Stimulated activated naive CD8-positive, alpha-beta T cell treated with anti-CD3 and anti-CD28 coated beads, Interleukin-15, amount 100 ng/mL, for 72 hours (primary cell): ENCODE data around the gene CSRNP3.

Experiments used
- ATAC-seq: fragments of 150-1000 bp; cut with Tn5 transposase; 2 replicates; pipeline ENCODE4 v1.10.0; 2021; ENCODE audit warnings: mild to moderate bottlenecking, moderate library complexity
- DNase-seq, 2 donors: peaks; one replicate each; pipeline ENCODE4 v3.0.0; 2021 to 2022
- H3K27ac Mint-ChIP-seq, 2 donors: one replicate each; pipeline ENCODE4 v1.8.0; 2022; ENCODE audit warnings: mild to moderate bottlenecking in 2 of 2, mixed read lengths in 2 of 2, moderate library complexity in 2 of 2
- H3K27me3 Mint-ChIP-seq: one replicate; pipeline ENCODE4 v1.8.0; 2022; ENCODE audit warnings: mixed read lengths
- H3K4me1 Mint-ChIP-seq: one replicate; pipeline ENCODE4 v1.8.0; 2022; ENCODE audit warnings: mild to moderate bottlenecking, mixed read lengths
- H3K4me3 Mint-ChIP-seq, 2 donors: one replicate each; pipeline ENCODE4 v1.8.0; 2022; ENCODE audit warnings: mild to moderate bottlenecking in 2 of 2, mixed read lengths in 2 of 2, moderate library complexity in 1 of 2
- H3K9me3 Mint-ChIP-seq, 2 donors: one replicate each; pipeline ENCODE4 v1.8.0; 2022; ENCODE audit warnings: mixed read lengths in 2 of 2

The CSRNP3 gene, protein sequence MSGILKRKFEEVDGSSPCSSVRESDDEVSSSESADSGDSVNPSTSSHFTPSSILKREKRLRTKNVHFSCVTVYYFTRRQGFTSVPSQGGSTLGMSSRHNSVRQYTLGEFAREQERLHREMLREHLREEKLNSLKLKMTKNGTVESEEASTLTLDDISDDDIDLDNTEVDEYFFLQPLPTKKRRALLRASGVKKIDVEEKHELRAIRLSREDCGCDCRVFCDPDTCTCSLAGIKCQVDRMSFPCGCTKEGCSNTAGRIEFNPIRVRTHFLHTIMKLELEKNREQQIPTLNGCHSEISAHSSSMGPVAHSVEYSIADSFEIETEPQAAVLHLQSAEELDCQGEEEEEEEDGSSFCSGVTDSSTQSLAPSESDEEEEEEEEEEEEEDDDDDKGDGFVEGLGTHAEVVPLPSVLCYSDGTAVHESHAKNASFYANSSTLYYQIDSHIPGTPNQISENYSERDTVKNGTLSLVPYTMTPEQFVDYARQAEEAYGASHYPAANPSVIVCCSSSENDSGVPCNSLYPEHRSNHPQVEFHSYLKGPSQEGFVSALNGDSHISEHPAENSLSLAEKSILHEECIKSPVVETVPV

DNA sequence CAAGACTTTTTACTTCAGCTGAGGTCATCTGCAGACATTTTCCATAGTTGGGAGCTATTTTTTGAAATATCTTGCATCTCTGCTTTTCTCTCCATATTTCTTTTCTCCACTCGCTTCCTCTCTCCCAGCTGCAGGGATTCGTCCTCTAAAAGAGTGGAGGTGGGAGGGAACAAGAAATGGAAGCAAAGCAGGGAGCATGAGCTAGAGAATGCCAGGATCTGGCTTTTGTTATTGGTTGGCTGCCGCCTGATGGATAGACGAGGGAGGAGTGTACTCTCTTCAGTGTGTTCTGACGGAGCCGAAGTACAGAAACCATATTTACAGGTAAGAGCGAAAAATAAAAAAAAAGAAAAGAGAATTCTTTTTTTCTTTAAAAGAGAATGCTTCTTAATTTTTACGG is at the start of gene CSRNP3:
Gene CSRNP3, plus strand, starts transcription at position 282 of the 400 bp plus-strand sequence. CDS start 125,368 bp downstream, outside the sequence.
- ATAC-seq (no peak), DNase-seq (no peak)
- Mint-ChIP-seq H3K9me3 (no peaks in the 10 kb centered on the region), H3K4me1 (no peaks in the 10 kb centered on the region), H3K27ac (no peak within 1 kb of the TSS), H3K4me3 (no peak within 1 kb of the TSS), H3K27me3 (no peaks in the 10 kb centered on the region)

DNA sequence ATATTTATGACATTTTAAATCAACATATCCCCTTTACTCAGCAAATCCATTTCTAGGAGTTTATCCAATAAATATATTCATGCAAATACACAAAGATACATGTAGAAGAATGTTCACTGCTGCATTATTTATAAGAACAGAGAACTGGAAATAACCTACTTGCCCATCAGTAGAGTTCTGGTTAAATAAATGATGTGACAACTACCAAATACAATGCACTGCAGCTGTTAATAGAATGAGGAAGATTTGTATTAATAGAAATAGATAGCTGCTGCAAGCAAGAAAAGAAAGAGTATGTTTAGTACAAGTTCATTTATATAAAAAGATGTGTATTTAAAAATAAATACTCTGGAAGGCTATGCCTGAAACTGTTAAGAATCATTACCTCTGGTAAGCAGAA is 49.3 kb upstream of the CSRNP3 start:
- Mint-ChIP-seq H3K9me3 (peaks cover 11 to 35% of the 10 kb centered on the region in 2 donors), H3K4me1 (no peaks in the 10 kb centered on the region), H3K4me3 (no peak overlapping the region), H3K27ac (no peak overlapping the region), H3K27me3 (peaks cover 10% of the 10 kb centered on the region)
- ATAC-seq (no peak), DNase-seq (no peak)

DNA sequence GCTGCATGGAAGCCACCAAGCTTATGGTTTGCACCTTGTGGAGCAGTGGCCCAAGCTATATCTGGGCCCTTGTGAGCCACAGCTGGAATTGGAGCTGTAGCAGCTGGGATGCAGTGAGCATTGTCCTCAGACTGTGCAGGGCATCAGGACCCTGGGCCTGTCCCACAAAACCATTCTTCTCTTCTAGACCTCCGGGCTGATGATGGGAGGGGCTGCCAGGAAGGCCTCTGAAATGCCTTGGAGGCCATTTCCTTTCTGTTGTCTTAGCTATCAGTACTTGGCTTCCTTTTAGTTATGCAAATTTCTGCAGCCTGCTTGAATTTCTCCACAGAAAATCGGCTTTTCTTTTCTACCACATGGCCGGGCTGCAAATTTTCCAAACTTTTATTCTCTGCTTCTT is 46.4 kb upstream of the CSRNP3 start:
- Mint-ChIP-seq H3K27ac (no peak overlapping the region), H3K9me3 (peaks cover 11 to 12% of the 10 kb centered on the region in 2 donors), H3K4me3 (no peak overlapping the region), H3K4me1 (no peaks in the 10 kb centered on the region), H3K27me3 (peaks cover 5% of the 10 kb centered on the region)
- ATAC-seq = no peak
- no peak for DNase-seq

DNA sequence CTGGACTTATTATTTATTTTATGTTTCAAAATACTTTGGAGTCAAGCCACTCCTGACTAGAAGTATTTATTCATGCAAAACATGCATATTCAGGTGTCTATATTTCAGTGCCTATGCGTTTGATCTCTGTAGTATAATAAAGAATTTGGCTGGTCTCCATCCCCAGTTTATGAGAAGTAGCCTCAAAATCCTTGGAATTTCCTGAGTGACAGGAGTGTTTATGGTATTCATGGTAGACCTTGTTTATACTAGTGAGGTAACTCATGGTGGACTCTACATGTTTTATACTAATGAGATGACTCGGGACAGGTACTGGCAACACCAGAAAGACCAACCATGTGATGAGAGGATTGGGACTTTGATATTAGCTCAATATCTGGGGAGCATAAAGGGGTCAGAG is 43.9 kb upstream of the CSRNP3 start:
- DNase-seq = no peak
- H3K27me3 Mint-ChIP-seq = peaks cover 6% of the 10 kb centered on the region
- ATAC-seq = no peak
- H3K4me1 Mint-ChIP-seq = no peaks in the 10 kb centered on the region
- H3K9me3 Mint-ChIP-seq = peaks cover 11 to 12% of the 10 kb centered on the region in 2 donors
- no peak overlapping the region for H3K27ac Mint-ChIP-seq
- H3K4me3 Mint-ChIP-seq = no peak overlapping the region

DNA sequence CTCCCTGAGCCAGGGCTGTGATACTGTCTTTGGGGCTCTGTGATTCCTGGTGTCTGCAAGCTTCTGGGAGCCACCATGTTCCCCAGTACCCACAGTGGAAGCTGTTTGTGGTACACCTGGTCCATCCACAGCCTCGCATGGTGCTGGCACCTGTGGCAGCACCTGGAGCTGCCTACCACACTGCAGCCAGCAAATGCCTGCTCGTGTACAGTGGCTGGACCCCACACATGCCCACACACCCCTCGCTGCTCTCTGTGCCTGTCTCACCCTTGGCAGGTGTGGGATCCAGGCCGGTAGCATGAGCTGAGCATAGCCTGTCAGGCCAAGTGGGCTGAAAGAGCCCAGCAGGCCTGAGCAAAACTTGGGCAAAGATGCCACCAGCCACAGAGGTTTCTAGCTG is 41.8 kb upstream of the CSRNP3 start:
- Mint-ChIP-seq H3K27ac (no peak overlapping the region), H3K9me3 (peaks cover 7 to 12% of the 10 kb centered on the region in 2 donors), H3K4me1 (no peaks in the 10 kb centered on the region), H3K27me3 (peaks cover 6% of the 10 kb centered on the region), H3K4me3 (no peak overlapping the region)
- ATAC-seq = no peak
- no peak for DNase-seq

DNA sequence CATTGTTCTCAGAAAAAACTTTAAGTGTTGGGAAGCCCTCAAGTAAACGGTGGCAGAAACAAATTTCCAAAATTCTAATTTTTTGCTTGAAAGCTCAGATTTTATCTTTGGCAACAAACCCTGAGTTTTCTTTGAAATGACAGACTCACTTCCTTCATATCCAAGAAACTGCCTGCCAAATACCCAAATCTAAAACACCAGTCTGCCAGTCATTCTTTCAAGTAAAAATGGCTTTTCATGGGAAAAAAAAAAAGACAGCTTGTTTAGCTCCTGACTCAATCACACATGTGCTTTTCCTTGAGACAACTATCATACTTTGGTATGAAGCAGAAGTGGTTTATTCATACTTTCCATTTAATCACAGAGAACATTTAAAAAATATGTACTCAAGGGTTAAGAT is 40.6 kb upstream of the CSRNP3 start:
- H3K9me3 Mint-ChIP-seq = peaks cover 0 to 3% of the 10 kb centered on the region in 2 donors
- H3K4me3 Mint-ChIP-seq = no peak overlapping the region
- H3K27ac Mint-ChIP-seq = no peak overlapping the region
- ATAC-seq = no peak
- peaks cover 6% of the 10 kb centered on the region for H3K27me3 Mint-ChIP-seq
- H3K4me1 Mint-ChIP-seq = no peaks in the 10 kb centered on the region
- DNase-seq = no peak

DNA sequence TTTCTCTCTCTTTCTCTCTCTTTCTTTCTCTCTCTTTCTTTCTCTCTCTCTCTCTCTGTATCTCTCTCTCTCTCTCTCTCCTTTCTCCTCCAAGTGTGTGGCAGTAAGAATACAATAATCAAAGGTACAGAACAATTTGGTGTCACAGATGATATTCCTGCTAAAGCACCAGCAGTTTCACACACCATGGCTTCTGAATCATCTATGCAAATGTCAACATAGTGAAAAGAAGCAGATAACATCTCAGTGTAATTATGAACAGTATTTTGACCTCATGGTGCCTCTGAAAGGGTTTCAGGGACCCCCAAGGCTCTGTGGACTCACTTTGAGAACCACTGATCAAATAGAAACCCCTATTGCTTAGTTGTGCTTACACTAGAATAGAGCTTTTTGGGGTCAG is 38.5 kb upstream of the CSRNP3 start:
- Mint-ChIP-seq H3K9me3 (no peaks in the 10 kb centered on the region), H3K4me3 (no peak overlapping the region), H3K27me3 (peaks cover 6% of the 10 kb centered on the region), H3K27ac (no peak overlapping the region), H3K4me1 (no peaks in the 10 kb centered on the region)
- ATAC-seq = no peak
- DNase-seq = no peak

DNA sequence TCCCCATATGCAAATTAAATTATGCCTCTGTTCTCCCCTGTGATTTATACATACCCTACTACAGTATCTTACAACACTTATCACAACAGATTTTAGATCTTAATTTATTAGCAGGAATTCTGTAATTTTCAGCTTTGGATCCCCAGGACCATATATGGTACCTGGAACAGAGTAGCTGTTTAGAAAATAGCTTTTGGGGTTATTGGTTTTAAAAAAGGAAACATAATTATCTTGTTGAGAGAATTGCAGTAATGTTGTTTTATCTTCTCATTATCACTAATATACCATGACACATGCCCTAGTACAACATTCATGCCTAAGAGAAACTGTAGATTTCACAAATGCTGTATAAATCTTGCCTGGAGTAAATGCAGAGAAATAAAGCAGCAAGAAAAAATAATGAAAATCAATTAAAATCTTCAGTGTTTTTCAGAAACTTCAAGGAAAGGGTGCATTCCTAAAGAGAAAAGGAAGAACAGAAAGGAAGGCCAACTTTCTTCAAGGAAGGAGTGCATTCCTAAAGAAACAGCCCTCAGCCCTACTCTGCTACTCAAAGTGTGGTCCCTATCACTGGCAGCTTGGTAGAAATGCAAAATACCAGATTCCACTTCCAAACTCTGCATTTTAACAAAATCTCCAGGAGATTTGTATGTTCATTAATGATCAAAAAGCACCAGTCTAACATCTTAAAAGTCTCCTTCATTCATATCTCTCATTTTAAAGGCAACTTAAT is 37.1 kb upstream of the CSRNP3 start:
- DNase-seq = no peak
- no peaks in the 10 kb centered on the region for H3K9me3 Mint-ChIP-seq
- H3K4me3 Mint-ChIP-seq = no peak overlapping the region
- no peak overlapping the region for H3K27ac Mint-ChIP-seq
- H3K4me1 Mint-ChIP-seq = no peaks in the 10 kb centered on the region
- peaks cover 6% of the 10 kb centered on the region for H3K27me3 Mint-ChIP-seq
- no peak for ATAC-seq

DNA sequence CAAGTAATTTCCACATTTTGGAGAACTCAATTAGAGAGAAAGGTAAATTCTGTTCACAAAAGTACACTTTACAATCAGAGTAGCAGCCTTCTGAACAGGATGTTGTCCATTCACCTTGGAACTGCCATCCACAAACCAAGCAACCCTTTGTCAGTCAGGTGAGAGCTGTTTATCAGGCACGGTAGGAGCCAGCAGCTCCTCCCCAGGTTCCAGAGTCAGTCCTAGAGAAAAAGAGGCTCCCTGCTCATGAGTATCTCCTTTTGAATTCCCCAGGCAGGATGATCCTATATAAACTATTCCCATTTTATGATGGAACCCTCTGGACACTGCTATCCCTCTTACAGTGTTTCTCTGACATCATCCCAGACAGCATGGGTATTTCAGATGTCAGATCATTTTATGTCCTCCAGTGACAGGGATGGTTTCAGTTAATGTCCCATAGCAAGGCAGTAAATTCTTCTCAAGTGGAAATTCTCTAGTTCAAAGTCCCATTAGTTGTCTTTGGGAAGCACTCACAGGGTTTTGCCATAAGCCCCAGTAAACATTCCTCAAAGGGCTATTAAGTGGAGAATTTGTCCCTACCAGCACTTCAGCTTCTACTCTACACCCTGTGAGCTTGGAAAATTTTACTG is 34.5 kb upstream of the CSRNP3 start:
- Mint-ChIP-seq H3K27ac (no peak overlapping the region), H3K4me3 (no peak overlapping the region), H3K4me1 (no peaks in the 10 kb centered on the region), H3K9me3 (no peaks in the 10 kb centered on the region), H3K27me3 (no peaks in the 10 kb centered on the region)
- ATAC-seq (no peak), DNase-seq (no peak)

DNA sequence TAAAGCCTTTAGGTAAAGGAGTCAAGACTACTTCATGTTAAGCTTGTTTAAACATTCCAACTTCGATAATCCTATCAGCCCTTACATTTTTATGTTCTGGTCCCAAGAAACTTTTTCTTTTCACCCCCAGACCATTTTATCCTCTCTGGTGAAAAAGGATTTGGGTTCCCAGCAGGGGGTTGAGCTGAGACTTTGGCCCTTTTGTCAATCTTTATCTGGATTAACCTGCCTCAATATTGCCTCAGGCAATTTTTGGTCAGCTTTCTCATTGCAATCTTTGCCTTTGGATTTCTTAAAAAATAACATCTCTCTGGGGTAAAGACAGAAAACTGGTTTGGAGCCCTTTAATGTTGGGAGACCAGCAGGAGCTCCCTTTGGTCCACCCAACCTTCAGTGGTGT is 33.9 kb upstream of the CSRNP3 start:
- Mint-ChIP-seq H3K4me3 (no peak overlapping the region), H3K4me1 (no peaks in the 10 kb centered on the region), H3K27ac (no peak overlapping the region), H3K9me3 (no peaks in the 10 kb centered on the region), H3K27me3 (no peaks in the 10 kb centered on the region)
- ATAC-seq = no peak
- no peak for DNase-seq

DNA sequence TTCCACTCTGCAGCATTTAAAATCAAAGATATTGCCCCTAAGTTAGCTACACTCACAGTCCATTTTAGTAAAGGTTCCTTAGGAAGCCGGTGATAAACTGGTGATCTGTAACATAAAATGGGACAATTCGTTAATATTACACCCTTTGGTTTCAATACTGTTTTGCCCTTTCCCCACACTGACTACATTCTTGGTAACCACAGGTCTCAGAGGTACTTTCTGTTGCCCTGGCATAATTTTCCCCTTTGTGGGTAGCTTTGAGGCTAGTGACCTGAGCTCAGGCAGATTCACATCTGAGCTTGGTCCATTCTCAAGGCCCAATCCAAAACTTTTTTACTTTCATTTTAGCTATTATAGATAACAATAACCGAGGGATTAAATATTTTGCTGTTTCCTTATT is 32.9 kb upstream of the CSRNP3 start:
- no peak overlapping the region for H3K4me3 Mint-ChIP-seq
- DNase-seq (no peak), ATAC-seq (no peak)
- H3K4me1 Mint-ChIP-seq = no peaks in the 10 kb centered on the region
- no peaks in the 10 kb centered on the region for H3K27me3 Mint-ChIP-seq
- H3K9me3 Mint-ChIP-seq = no peaks in the 10 kb centered on the region
- H3K27ac Mint-ChIP-seq = no peak overlapping the region

DNA sequence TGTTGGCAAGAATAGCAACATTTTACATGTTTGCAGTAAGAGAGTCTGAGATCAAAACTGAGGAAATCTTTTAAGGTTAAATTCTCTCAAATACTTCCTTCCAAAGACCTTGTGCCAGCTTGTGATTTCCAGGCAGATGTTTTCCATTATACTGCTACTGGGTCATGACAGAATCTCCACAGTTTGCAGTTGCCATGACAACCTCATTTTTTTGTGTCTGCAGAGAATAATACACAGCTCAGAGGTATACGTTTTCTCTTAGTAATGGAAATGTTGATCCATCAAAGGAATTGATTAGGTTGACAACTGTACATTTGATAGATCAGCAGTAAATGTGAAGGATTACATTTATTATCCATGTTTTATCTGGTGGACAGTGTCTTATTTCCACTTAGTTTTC is 29.1 kb upstream of the CSRNP3 start:
- Mint-ChIP-seq H3K4me3 (no peak overlapping the region), H3K27ac (peak overlapping the region in 1 of 2 donors; percentile 76), H3K9me3 (peaks cover 2 to 3% of the 10 kb centered on the region in 2 donors), H3K4me1 (peaks cover 6% of the 10 kb centered on the region), H3K27me3 (no peaks in the 10 kb centered on the region)
- no peak for ATAC-seq
- no peak for DNase-seq

DNA sequence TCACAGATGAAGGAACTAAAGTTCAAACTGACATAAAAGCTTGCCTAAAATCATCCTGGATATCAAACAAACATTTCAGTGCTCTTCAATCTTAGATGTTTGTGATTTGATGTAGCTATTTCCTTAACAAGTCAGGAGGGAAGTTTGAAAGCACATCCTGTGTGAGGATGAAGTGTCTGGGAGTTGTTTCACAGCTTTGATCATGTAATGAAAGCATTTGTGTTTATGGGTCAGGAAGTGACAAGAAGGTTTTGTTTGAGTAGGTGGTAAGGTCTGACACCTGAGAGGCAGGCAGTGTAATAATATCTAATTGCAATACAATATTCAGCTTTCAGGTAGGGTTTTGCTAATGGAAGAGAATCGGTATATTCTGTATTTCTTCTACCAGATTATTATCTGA is 26.0 kb upstream of the CSRNP3 start:
- ATAC-seq (no peak), DNase-seq (no peak)
- Mint-ChIP-seq H3K27me3 (no peaks in the 10 kb centered on the region), H3K4me1 (peaks cover 6% of the 10 kb centered on the region), H3K4me3 (no peak overlapping the region), H3K27ac (no peak overlapping the region), H3K9me3 (peaks cover 4 to 8% of the 10 kb centered on the region in 2 donors)

DNA sequence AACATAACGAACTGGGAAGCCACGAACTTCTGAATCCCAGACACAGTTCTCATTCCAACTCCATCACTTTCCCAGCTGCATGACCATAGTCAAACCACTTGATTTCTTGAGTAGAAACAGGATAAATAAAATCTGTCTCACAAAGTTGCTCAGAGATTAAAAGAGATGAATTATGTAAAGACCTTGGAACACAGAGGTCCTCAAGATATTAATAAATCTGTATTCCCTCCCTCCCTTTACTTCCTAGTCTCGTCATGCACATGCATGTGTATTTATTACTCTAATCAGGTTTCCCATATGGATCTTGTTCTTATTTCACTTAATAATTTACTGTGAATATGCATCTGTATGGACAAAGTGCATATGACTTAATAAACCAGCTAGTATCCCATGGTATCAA is 21.1 kb upstream of the CSRNP3 start:
- ATAC-seq (no peak), DNase-seq (no peak)
- Mint-ChIP-seq H3K9me3 (peaks cover 4 to 8% of the 10 kb centered on the region in 2 donors), H3K27ac (no peak overlapping the region), H3K27me3 (peaks cover 11% of the 10 kb centered on the region), H3K4me3 (no peak overlapping the region), H3K4me1 (peaks cover 4% of the 10 kb centered on the region)

DNA sequence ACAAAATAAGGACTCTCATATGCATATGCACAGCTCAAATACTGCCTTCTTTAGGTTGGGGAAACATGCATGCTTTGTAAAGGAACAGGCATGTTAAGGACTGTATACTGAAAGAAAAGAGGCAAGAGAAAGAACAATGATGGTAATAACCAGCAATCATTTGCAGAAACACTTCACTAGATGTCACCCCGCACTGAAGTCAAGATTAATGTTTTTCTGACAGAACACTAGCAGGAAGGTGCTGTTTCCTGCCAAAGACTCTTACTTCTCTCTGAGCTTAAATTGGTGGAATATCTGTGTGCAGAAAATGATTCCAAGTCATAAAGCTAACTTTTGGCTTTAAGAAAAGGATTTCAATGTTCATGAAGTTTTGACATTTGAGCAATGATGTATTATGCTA is 19.3 kb upstream of the CSRNP3 start:
- no peak overlapping the region for H3K4me3 Mint-ChIP-seq
- DNase-seq (no peak), ATAC-seq (no peak)
- H3K9me3 Mint-ChIP-seq = peaks cover 4 to 7% of the 10 kb centered on the region in 2 donors
- peaks cover 11% of the 10 kb centered on the region for H3K27me3 Mint-ChIP-seq
- no peak overlapping the region for H3K27ac Mint-ChIP-seq
- no peaks in the 10 kb centered on the region for H3K4me1 Mint-ChIP-seq

DNA sequence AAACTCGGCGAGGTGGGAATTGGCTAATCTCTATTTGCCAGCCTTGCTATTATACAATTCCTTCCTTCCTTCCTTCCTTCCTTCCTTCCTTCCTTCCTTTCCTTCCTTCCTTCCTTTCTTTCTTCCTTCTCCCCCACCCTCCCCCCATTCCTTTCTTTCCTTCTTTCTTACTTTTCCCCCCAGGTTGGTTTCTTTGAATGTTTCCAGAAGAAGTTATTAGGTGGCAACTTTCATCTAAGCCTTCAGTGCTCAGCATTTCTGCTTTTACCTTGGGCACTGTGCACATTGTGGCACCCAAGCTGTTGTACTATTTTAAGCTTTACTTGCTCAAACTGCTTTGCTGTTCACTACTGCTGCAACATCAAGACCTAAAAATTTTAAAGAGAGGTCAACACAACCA is 17.2 kb upstream of the CSRNP3 start:
- H3K4me3 Mint-ChIP-seq = no peak overlapping the region
- no peaks in the 10 kb centered on the region for H3K4me1 Mint-ChIP-seq
- DNase-seq (no peak), ATAC-seq (no peak)
- H3K27me3 Mint-ChIP-seq = peaks cover 11% of the 10 kb centered on the region
- H3K9me3 Mint-ChIP-seq = no peaks in the 10 kb centered on the region
- H3K27ac Mint-ChIP-seq = no peak overlapping the region
